HUES48 (cell line): ENCODE results near the gene TRPM2.
"Not testable (repeated sequence)": the region's sequence is repeated elsewhere in the genome, so short reads cannot be mapped to it uniquely, and the experiment has no call there.

ENCODE experiments used
- H3K27ac ChIP-seq: one replicate; pipeline ENCODE4 v1.7.0; 2013; ENCODE audit warnings: low read depth, low read length, inconsistent platforms
- H3K27me3 ChIP-seq: 2 replicates; pipeline ENCODE4 v1.6.1; 2013; ENCODE audit warnings: mild to moderate bottlenecking, low read length; ENCODE audit not compliant: control insufficient read depth, insufficient read depth
- H3K36me3 ChIP-seq: 2 replicates; pipeline ENCODE4 v1.6.1; 2013; ENCODE audit warnings: low read length; ENCODE audit not compliant: control insufficient read depth, insufficient read depth
- H3K4me1 ChIP-seq: 2 replicates; pipeline ENCODE4 v1.6.1; 2013; ENCODE audit warnings: mild to moderate bottlenecking, low read length; ENCODE audit not compliant: control insufficient read depth, insufficient read depth
- H3K4me3 ChIP-seq: 2 replicates; pipeline ENCODE4 v1.5.1; 2013; ENCODE audit warnings: mild to moderate bottlenecking, low read depth, low read length
- H3K9ac ChIP-seq: 2 replicates; pipeline ENCODE4 v1.6.1; 2013; ENCODE audit warnings: mild to moderate bottlenecking, low read depth, low read length, moderate library complexity
- H3K9me3 ChIP-seq: 2 replicates; pipeline ENCODE4 v1.6.1; 2013; ENCODE audit warnings: low read length; ENCODE audit not compliant: control insufficient read depth, insufficient read depth

The TRPM2 gene

GRCh38 chr21:44337941-44338895 lies 15.2 kb upstream of the TRPM2 start:
- Histone ChIP-seq H3K36me3 (peaks cover 5% of the 10 kb centered on the region; the same call in 1 of the 2 replicates), H3K9me3 (no peaks in the 10 kb centered on the region), H3K4me1 (peaks cover 16% of the 10 kb centered on the region), H3K4me3 (peak overlapping the region; percentile 61), H3K27ac (peak overlapping the region; percentile 86), H3K27me3 (no peaks in the 10 kb centered on the region), H3K9ac (no peak overlapping the region)

- Histone ChIP-seq H3K4me1 (peaks cover 16% of the 10 kb centered on the region), H3K27me3 (no peaks in the 10 kb centered on the region), H3K4me3 (peak within 1 kb of the TSS; percentile 96), H3K9ac (peak within 1 kb of the TSS; percentile 93), H3K36me3 (peaks cover 5% of the 10 kb centered on the region; the same call in 1 of the 2 replicates), H3K27ac (peak within 1 kb of the TSS; percentile 99), H3K9me3 (no peaks in the 10 kb centered on the region)
Measured at GRCh38 chr21:44338971-44339910, 14.2 kb upstream of the TRPM2 start, which contains the start of gene CFAP410. Gene CFAP410 (minus strand): TSS chr21:44339390. CDS start chr21:44339194, 196 bp downstream.

GRCh38 chr21:44341726-44342458 lies 11.5 kb upstream of the TRPM2 start:
- H3K9ac ChIP-seq, H3K36me3 ChIP-seq, H3K4me3 ChIP-seq, H3K9me3 ChIP-seq, H3K27me3 ChIP-seq: not testable (repeated sequence)
- H3K27ac ChIP-seq = peak overlapping the region; percentile 82
- H3K4me1 ChIP-seq = peaks cover 16% of the 10 kb centered on the region

GRCh38 chr21:44342981-44343380 lies 10.4 kb upstream of the TRPM2 start:
- H3K4me1 ChIP-seq = peaks cover 16% of the 10 kb centered on the region
- not testable (repeated sequence) for H3K27me3 ChIP-seq, H3K36me3 ChIP-seq, H3K9me3 ChIP-seq, H3K4me3 ChIP-seq, H3K9ac ChIP-seq
- H3K27ac ChIP-seq = peak overlapping the region; percentile 82

GRCh38 chr21:44344541-44345183 lies 8.8 kb upstream of the TRPM2 start:
- Histone ChIP-seq H3K9ac (no peak overlapping the region), H3K27ac (no peak overlapping the region), H3K36me3 (no peaks in the 10 kb centered on the region), H3K27me3 (no peaks in the 10 kb centered on the region), H3K4me1 (peaks cover 15% of the 10 kb centered on the region), H3K9me3 (no peaks in the 10 kb centered on the region), H3K4me3 (no peak overlapping the region)

- no peaks in the 10 kb centered on the region for H3K27me3 ChIP-seq
- no peaks in the 10 kb centered on the region for H3K9me3 ChIP-seq
- no peak overlapping the region for H3K4me3 ChIP-seq
- H3K4me1 ChIP-seq = peaks cover 10% of the 10 kb centered on the region
- H3K27ac ChIP-seq = no peak overlapping the region
- H3K9ac ChIP-seq = no peak overlapping the region
- no peaks in the 10 kb centered on the region for H3K36me3 ChIP-seq
Measured at GRCh38 chr21:44345495-44345894, 7.9 kb upstream of the TRPM2 start.

- H3K27me3 ChIP-seq = no peaks in the 10 kb centered on the region
- no peak overlapping the region for H3K27ac ChIP-seq
- no peak overlapping the region for H3K4me3 ChIP-seq
- no peaks in the 10 kb centered on the region for H3K4me1 ChIP-seq
- H3K36me3 ChIP-seq = no peaks in the 10 kb centered on the region
- H3K9me3 ChIP-seq = no peaks in the 10 kb centered on the region
- no peak overlapping the region for H3K9ac ChIP-seq
Measured at GRCh38 chr21:44347911-44348451, 5.4 kb upstream of the TRPM2 start.

GRCh38 chr21:44348861-44349260 lies 4.6 kb upstream of the TRPM2 start:
- H3K4me3 ChIP-seq = no peak overlapping the region
- H3K27ac ChIP-seq = no peak overlapping the region
- no peaks in the 10 kb centered on the region for H3K4me1 ChIP-seq
- H3K9ac ChIP-seq = no peak overlapping the region
- H3K9me3 ChIP-seq = no peaks in the 10 kb centered on the region
- no peaks in the 10 kb centered on the region for H3K36me3 ChIP-seq
- H3K27me3 ChIP-seq = no peaks in the 10 kb centered on the region

GRCh38 chr21:44349416-44349846 lies 4.0 kb upstream of the TRPM2 start:
- Histone ChIP-seq H3K27me3 (no peaks in the 10 kb centered on the region), H3K27ac (no peak overlapping the region), H3K4me3 (no peak overlapping the region), H3K36me3 (no peaks in the 10 kb centered on the region), H3K4me1 (no peaks in the 10 kb centered on the region), H3K9me3 (no peaks in the 10 kb centered on the region), H3K9ac (no peak overlapping the region)
